Measurements from ENCODE around the gene TWNK. TPM values are rescaled to one million over a fixed set of nuclear protein-coding genes. Genes with fewer than 3 reads are reported as not detected.

The TWNK gene
- total and polyA plus RNA-seq, 8 donors = 2.3 to 30.8 (median 4.8) TPM; not detected in 1

DNA sequence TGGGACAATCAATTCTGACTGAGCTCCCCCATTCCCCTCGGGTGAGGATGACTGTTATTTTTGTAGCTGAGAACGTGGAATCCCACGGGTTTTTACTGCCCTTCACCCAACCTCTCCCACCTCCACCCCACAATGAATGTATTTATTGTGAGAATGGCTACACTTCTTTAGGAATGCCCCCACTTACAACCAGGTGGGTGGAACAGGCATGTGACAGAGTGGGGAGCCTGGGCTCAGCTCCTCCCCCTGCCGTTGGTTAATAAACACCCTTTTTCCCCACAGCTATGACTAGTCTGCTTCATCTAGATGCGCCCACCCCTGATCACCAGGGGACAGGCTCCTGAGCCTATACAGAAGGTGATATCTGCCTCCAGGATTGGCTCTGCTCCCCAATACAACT, 2.0 kb upstream of the TWNK start:
- Histone ChIP-seq H3K36me3 (peaks cover 12 to 68% (median 59%) of the 10 kb centered on the region in 4 donors), H3K4me3 (no peak overlapping the region), H3K27ac (no peak overlapping the region), H3K9me3 (no peaks in the 10 kb centered on the region), H3K4me1 (peaks cover 21 to 51% (median 44%) of the 10 kb centered on the region in 4 donors), H3K27me3 (no peaks in the 10 kb centered on the region)
- WGBS, 5 donors = 57 to 71% (median 62%) methylated on average over 5 of the region's 5 CpGs
- no peak for DNase-seq
- TF ChIP-seq CTCF (IDR thresholded peaks at IDR 0.05) = no peak
- no peak for TF ChIP-seq EP300 (IDR thresholded peaks at IDR 0.05)
- no peak for TF ChIP-seq POLR2AphosphoS5 (IDR thresholded peaks at IDR 0.05)
- TF ChIP-seq POLR2A (IDR thresholded peaks at IDR 0.05) = no peak
- intact Hi-C loops (cut with DNase I; ENCODE audit: low total_unique reads) = no loop called here

GRCh38 chr10:100986623-100986951, 756 bp upstream of the TWNK start:
- Histone ChIP-seq H3K4me3 (peak overlapping the region; percentile 66 to 94 (median 92)), H3K27ac (peak overlapping the region in 4 of 5 donors; percentile 75 to 86 (median 82)), H3K4me1 (peaks cover 21 to 52% (median 44%) of the 10 kb centered on the region in 4 donors), H3K36me3 (peaks cover 15 to 68% (median 59%) of the 10 kb centered on the region in 4 donors), H3K9me3 (no peaks in the 10 kb centered on the region), H3K27me3 (no peaks in the 10 kb centered on the region)
- TF ChIP-seq POLR2A (IDR thresholded peaks at IDR 0.05) (no peak), CTCF (IDR thresholded peaks at IDR 0.05) (no peak), POLR2AphosphoS5 (IDR thresholded peaks at IDR 0.05) (no peak), EP300 (IDR thresholded peaks at IDR 0.05) (no peak)
- DNase-seq = no peak
- intact Hi-C loops (cut with DNase I; ENCODE audit: low total_unique reads) = no loop called here
- WGBS, 5 donors = 13 to 34% (median 14%) methylated on average over 10 to 17 of the region's 17 CpGs

DNA sequence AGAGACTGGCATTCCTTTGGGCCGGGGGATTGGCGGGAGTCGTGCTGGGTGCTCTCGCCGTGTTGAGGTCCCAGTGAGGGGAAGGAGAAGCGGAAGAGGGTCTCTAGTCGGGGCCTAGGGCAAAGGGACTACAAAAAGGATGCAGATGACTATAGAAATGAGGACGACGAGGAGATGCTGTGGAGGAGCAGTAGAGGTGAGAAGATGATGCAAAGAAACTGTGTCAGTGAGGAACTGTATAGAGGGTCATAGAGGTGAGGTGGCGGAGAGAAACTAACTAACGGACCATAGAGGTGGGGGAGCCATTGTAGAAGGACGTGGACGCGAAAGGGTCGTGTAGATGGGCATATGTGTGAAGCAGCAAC, 324 bp downstream of the TWNK start:
- Histone ChIP-seq H3K4me3 (peak overlapping the region; percentile 66 to 94 (median 92)), H3K36me3 (peaks cover 17 to 66% (median 57%) of the 10 kb centered on the region in 4 donors), H3K9me3 (no peaks in the 10 kb centered on the region), H3K27ac (peak overlapping the region; percentile 69 to 86 (median 82)), H3K4me1 (peaks cover 21 to 52% (median 44%) of the 10 kb centered on the region in 4 donors), H3K27me3 (no peaks in the 10 kb centered on the region)
- 1 to 3% (median 2%) methylated on average over 15 of the region's 15 CpGs for WGBS, 5 donors
- TF ChIP-seq CTCF (IDR thresholded peaks at IDR 0.05) (no peak), POLR2A (IDR thresholded peaks at IDR 0.05) (no peak), POLR2AphosphoS5 (IDR thresholded peaks at IDR 0.05) (no peak), EP300 (IDR thresholded peaks at IDR 0.05) (no peak)
- no peak for DNase-seq
- intact Hi-C loops (cut with DNase I; ENCODE audit: low total_unique reads) = no loop called here

DNA sequence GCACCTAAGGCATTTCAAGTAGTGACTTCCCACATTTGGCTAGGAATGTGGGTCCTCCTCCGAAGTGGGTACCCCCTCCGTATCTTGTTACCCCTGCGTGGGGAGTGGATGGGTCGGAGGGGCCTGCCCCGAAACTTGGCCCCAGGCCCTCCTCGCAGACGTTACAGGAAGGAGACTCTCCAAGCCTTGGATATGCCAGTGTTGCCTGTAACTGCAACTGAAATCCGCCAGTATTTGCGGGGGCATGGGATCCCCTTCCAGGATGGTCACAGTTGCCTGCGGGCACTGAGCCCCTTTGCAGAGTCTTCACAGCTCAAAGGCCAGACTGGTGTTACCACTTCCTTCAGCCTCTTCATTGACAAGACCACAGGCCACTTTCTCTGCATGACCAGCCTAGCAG, 823 bp downstream of the TWNK start:
- 57 to 64% (median 64%) methylated on average over 10 of the region's 10 CpGs for WGBS, 5 donors
- Histone ChIP-seq H3K4me3 (peak overlapping the region; percentile 66 to 94 (median 92)), H3K4me1 (peaks cover 21 to 52% (median 44%) of the 10 kb centered on the region in 4 donors), H3K36me3 (peaks cover 22 to 66% (median 57%) of the 10 kb centered on the region in 4 donors), H3K27me3 (no peaks in the 10 kb centered on the region), H3K27ac (peak overlapping the region in 1 of 5 donors; percentile 86), H3K9me3 (no peaks in the 10 kb centered on the region)
- TF ChIP-seq POLR2AphosphoS5 (IDR thresholded peaks at IDR 0.05) (no peak), EP300 (IDR thresholded peaks at IDR 0.05) (no peak), POLR2A (IDR thresholded peaks at IDR 0.05) (no peak), CTCF (IDR thresholded peaks at IDR 0.05) (no peak)
- DNase-seq = no peak
- intact Hi-C loops (cut with DNase I; ENCODE audit: low total_unique reads) = no loop called here

Data from stomach (tissue), 9 donors.